Esophagus squamous epithelium (tissue), 5 donors: ENCODE results near the gene ESRRB. TPM values are rescaled to one million over a fixed set of nuclear protein-coding genes. Genes with fewer than 3 reads are reported as not detected.

Source experiments
- DNase-seq: peaks from one replicate; lab custom pipeline; 2025; lab: John Stamatoyannopoulos, UW
- H3K27ac ChIP-seq, 4 donors: fragments of 200-600 bp; sonication (generic); one replicate each; pipeline ENCODE4 v1.5.1; 2016 to 2019; ENCODE audit warnings: mild to moderate bottlenecking in 1 of 4
- H3K27me3 ChIP-seq, 4 donors: fragments of 200-600 bp; sonication (generic); 1 replicate in 3 of 4; 2 replicates in 1 of 4; pipeline versions ENCODE4 v1.5.1 to v1.6.0; 2017 to 2021; ENCODE audit warnings: antibody characterized with exemption in 1 of 4
- H3K36me3 ChIP-seq, 3 donors: fragments of 200-600 bp; sonication (generic); one replicate each; pipeline ENCODE4 v1.5.1; 2016 to 2019
- H3K4me1 ChIP-seq, 3 donors: fragments of 200-600 bp; sonication (generic); one replicate each; pipeline ENCODE4 v1.5.1; 2017 to 2019
- H3K4me3 ChIP-seq, 4 donors: fragments of 200-600 bp; sonication (generic); 1 replicate in 3 of 4; 2 replicates in 1 of 4; pipeline ENCODE4 v1.5.1; 2016 to 2019; ENCODE audit warnings: mild to moderate bottlenecking in 2 of 4, moderate library complexity in 1 of 4
- H3K9me3 ChIP-seq, 3 donors: fragments of 200-600 bp; sonication (generic); one replicate each; pipeline ENCODE4 v1.5.1; 2016 to 2019
- CTCF ChIP-seq, 6 experiments: fragments of 450-650 bp in 4 of 6; fragments of 200-600 bp in 2 of 6; sonication (generic) in 2 of 6; IDR thresholded peaks; one replicate each; pipeline ENCODE4 v1.5.1; 2016 to 2019; ENCODE audit warnings: antibody characterized with exemption in 6 of 6, mild to moderate bottlenecking in 4 of 6, moderate library complexity in 4 of 6
- POLR2A ChIP-seq, 4 donors: fragments of 450-650 bp; IDR thresholded peaks; one replicate each; pipeline ENCODE4 v1.6.1; 2017; ENCODE audit warnings: antibody characterized with exemption in 4 of 4, mild to moderate bottlenecking in 4 of 4, moderate library complexity in 3 of 4
- WGBS, 2 donors: methylation state at CpG; one replicate each; pipeline ENCODE4 v1.1.5; 2018; 5-methylcytosine and 5-hydroxymethylcytosine counted together
- intact Hi-C: fragments of 100-400 bp; cut with DNase I; formaldehyde crosslinking; loops from one replicate; pipeline ENCODE4 v1.15.0; 2022
- total RNA-seq, 4 donors: library from RNA; depleted of rRNA; stranded (reverse); fragments of >200 nt; gene quantifications; one replicate each; pipeline ENCODE4 v1.1.0, GENCODE V29; 2016
- donor health status: DM: yes; HTN: yes; CAD: no.

Gene ESRRB
- total RNA-seq, 4 donors from 2014 or later = not detected

DNA sequence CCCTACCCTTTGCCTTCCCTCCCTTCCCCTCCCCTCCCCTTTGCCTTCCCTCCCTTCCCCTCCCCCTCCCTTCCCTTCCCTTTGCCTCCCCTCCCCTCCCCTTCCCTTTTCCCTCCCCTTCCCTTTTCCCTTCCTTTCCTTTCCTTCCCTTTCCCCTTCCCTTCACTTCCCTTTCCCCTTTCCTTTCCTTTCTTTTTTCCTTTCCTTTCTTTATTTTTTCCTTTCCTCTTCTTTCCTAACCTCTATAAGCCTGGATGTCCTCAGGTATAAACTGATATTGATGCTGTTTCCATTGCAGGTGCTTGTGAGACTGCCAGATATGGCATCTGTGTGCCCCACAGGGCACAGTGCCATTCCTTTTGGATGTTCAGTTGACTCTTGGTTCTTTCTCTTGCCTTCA lies 163.2 kb downstream of the ESRRB start:
- TF ChIP-seq CTCF (IDR thresholded peaks at IDR 0.05) = no peak
- no peak for TF ChIP-seq POLR2A (IDR thresholded peaks at IDR 0.05)
- H3K27me3 ChIP-seq = peaks cover 0 to 32% (median 0%) of the 10 kb centered on the region in 4 donors
- H3K27ac ChIP-seq = no peak overlapping the region
- H3K36me3 ChIP-seq = no peaks in the 10 kb centered on the region
- no peak overlapping the region for H3K4me3 ChIP-seq
- intact Hi-C loops = no loop called here
- DNase-seq = no peak
- H3K9me3 ChIP-seq = no peaks in the 10 kb centered on the region
- H3K4me1 ChIP-seq = peaks cover 0 to 14% (median 0%) of the 10 kb centered on the region in 3 donors

DNA sequence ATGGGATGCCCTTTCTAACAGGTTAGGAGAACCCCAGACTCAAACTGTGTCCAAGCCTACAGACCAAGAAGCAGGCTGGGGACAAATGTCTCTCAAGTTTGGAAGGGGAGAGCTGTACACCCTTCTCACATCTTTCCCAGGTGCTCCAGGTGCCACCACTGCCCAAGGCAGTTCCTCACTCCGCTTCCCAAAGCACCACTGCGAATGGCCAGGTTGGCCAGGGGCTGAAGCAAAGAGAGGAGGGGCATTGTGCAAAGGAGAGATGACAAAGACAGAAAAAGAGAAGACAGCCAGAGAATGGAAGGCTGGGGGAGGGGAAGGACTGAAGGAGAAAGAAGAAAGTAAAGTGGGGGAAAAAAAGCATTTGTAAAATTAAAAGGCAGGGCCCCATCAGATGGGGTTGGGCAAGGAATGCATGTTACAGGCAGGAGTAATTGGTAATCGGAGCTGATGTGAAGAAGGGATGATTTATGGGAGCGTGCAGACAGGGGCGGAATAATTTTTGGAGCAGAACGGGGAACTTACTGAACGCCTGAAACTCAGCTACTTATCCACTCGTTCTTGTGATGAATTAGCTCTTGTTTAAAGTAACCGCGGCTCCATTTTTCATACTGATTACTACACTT lies 165.8 kb downstream of the ESRRB start:
- TF ChIP-seq POLR2A (IDR thresholded peaks at IDR 0.05) = no peak
- no peak for TF ChIP-seq CTCF (IDR thresholded peaks at IDR 0.05)
- H3K9me3 ChIP-seq = no peaks in the 10 kb centered on the region
- WGBS, 2 donors = 29 to 30% methylated on average over 8 to 9 of the region's 10 CpGs
- no peak overlapping the region for H3K27ac ChIP-seq
- no peak overlapping the region for H3K4me3 ChIP-seq
- peaks cover 0 to 39% (median 0%) of the 10 kb centered on the region in 4 donors for H3K27me3 ChIP-seq
- DNase-seq = no peak
- H3K36me3 ChIP-seq = no peaks in the 10 kb centered on the region
- intact Hi-C loops = no loop called here
- H3K4me1 ChIP-seq = peaks cover 0 to 14% (median 0%) of the 10 kb centered on the region in 3 donors

DNA sequence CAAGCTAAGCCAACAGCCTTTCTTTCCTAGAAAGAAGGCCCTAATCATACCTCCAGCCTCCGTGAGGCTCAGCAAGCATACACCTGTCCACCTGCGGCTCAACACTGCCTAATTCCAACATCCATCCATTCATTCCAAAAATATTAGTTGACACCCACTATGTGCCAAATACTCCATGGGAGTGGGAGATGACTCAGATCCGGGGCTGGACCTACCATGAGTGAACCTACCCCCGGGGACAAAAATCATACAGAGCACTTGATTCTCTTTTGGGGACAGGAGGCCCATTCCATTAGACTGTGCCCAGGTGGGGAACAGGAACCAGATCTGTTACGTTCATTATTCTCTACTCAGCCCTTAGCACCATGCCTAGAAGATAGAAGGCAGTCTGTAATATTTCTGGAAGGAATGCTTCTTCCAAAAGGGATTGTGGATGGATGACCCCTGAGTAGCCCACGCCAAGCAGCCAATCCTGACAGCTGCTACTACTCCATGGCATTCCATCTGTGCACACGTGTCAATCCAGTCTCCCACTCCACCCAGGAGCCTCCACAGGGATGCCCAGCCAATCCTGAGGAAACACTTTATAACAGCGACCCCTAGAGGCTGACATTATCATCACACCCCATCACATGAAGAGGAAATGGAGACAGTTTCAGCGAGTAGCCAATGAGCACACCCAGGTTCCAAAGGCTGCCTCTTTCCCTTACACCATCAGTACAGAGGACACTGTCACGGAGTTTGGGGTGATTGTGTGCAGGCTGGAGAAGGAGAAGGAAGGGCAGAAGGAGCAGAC lies 170.7 kb downstream of the ESRRB start:
- Histone ChIP-seq H3K27ac (no peak overlapping the region), H3K27me3 (peaks cover 0 to 33% (median 0%) of the 10 kb centered on the region in 4 donors), H3K4me3 (no peak overlapping the region), H3K9me3 (no peaks in the 10 kb centered on the region), H3K36me3 (no peaks in the 10 kb centered on the region), H3K4me1 (peaks cover 0 to 24% (median 3%) of the 10 kb centered on the region in 3 donors)
- no peak for DNase-seq
- peak in 4 of 6 experiments; percentile 11 to 60 (median 24) for TF ChIP-seq CTCF (IDR thresholded peaks at IDR 0.05)
- no peak for TF ChIP-seq POLR2A (IDR thresholded peaks at IDR 0.05)
- intact Hi-C loops = no loop called here
- WGBS, 2 donors = 55 to 67% methylated on average over 8 to 9 of the region's 10 CpGs

- H3K27ac ChIP-seq = no peak overlapping the region
These were observed 171.9 kb downstream of the ESRRB start for GRCh38 chr14:76547831-76548230.

More at GRCh38 chr14:76547831-76548230, 171.9 kb downstream of the ESRRB start:
- H3K27me3 ChIP-seq = peaks cover 0 to 30% (median 0%) of the 10 kb centered on the region in 4 donors
- TF ChIP-seq POLR2A (IDR thresholded peaks at IDR 0.05) (no peak), CTCF (IDR thresholded peaks at IDR 0.05) (no peak)
- 83 to 91% methylated on average over 8 of the region's 8 CpGs for WGBS, 2 donors
- H3K4me1 ChIP-seq = peaks cover 0 to 29% (median 3%) of the 10 kb centered on the region in 3 donors
- H3K36me3 ChIP-seq = no peaks in the 10 kb centered on the region
- no peak for DNase-seq
- intact Hi-C loops = no loop called here
- no peak overlapping the region for H3K4me3 ChIP-seq
- no peaks in the 10 kb centered on the region for H3K9me3 ChIP-seq
